22Rv1 (cell line): ENCODE measurements around the gene DMRTA2.
"Not testable (repeated sequence)": the region's sequence is repeated elsewhere in the genome, so short reads cannot be mapped to it uniquely, and the experiment has no call there.

ENCODE experiments used
- ZFX ChIP-seq: fragments of 450-650 bp; IDR thresholded peaks from 2 replicates; pipeline ENCODE4 v1.6.1; 2017; ENCODE audit warnings: antibody characterized with exemption, borderline replicate concordance
- TF ChIP-seq, protein P1 (sequence below): fragments of 450-650 bp; IDR thresholded peaks from 2 replicates; pipeline ENCODE4 v1.5.1; 2017; ENCODE audit warnings: mild to moderate bottlenecking

- TF ChIP-seq, protein P1, sequence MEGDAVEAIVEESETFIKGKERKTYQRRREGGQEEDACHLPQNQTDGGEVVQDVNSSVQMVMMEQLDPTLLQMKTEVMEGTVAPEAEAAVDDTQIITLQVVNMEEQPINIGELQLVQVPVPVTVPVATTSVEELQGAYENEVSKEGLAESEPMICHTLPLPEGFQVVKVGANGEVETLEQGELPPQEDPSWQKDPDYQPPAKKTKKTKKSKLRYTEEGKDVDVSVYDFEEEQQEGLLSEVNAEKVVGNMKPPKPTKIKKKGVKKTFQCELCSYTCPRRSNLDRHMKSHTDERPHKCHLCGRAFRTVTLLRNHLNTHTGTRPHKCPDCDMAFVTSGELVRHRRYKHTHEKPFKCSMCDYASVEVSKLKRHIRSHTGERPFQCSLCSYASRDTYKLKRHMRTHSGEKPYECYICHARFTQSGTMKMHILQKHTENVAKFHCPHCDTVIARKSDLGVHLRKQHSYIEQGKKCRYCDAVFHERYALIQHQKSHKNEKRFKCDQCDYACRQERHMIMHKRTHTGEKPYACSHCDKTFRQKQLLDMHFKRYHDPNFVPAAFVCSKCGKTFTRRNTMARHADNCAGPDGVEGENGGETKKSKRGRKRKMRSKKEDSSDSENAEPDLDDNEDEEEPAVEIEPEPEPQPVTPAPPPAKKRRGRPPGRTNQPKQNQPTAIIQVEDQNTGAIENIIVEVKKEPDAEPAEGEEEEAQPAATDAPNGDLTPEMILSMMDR, result not testable (repeated sequence)
- TF ChIP-seq ZFX, result not testable (repeated sequence)
Measured at GRCh38 chr1:50381551-50381950, 41.7 kb downstream of the DMRTA2 start.
